ENCODE results near the gene AKAP5. TPM values are rescaled to one million over a fixed set of nuclear protein-coding genes. Genes with fewer than 3 reads are reported as not detected.

Gene AKAP5
- total RNA-seq, 2 donors from 2014 or later, result 1.4 to 1.8 TPM

DNA sequence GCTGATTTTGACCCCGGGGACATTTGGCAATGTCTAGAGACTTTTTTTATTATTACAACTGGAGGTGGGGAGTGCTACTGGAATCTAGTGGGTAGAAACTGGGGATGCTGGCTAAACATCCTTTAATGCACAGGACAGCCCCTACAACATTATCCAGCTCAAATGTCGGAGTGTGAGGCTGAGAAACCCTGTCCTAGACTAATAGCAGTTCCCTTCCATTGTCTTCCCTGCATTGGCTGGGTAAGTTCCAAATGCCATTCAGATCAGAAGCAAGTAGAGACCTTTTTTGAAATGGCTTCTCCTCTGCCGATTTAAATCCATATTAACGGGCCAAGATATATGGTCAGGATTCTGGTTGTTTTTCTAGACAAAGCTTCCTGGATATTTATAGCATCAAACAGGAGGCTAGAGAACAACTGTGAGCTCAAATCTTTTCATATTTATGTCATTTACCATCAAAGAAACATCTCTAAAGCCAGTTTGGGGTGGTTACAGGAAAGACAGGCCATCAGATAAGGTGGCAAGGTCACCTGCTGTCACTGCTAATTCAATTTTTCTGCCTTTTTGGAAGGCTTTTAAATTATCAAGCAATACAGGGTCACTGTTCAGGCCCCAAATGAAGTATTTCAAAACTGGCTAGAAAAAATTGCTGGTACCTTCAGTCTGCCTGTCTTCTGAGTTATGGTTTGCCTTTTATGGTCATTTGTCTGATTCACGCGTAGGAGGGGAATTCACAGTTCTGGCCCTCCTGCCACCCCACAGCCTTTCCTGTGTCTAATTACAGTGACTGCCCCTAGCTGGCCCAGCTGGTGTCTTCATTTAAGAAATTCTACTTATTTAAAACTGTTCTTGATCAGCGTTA lies 20.1 kb upstream of the AKAP5 start:
- DNase-seq (ENCODE audit: low spot score in 2 of 2) (peak in 1 of 2 donors; percentile 26), ATAC-seq (peak; percentile 84 to 98)
- Mint-ChIP-seq H3K27ac (peak overlapping the region; percentile 75 to 95), H3K9me3 (no peaks in the 10 kb centered on the region), H3K36me3 (peaks cover 33 to 48% of the 10 kb centered on the region in 2 donors)

DNA sequence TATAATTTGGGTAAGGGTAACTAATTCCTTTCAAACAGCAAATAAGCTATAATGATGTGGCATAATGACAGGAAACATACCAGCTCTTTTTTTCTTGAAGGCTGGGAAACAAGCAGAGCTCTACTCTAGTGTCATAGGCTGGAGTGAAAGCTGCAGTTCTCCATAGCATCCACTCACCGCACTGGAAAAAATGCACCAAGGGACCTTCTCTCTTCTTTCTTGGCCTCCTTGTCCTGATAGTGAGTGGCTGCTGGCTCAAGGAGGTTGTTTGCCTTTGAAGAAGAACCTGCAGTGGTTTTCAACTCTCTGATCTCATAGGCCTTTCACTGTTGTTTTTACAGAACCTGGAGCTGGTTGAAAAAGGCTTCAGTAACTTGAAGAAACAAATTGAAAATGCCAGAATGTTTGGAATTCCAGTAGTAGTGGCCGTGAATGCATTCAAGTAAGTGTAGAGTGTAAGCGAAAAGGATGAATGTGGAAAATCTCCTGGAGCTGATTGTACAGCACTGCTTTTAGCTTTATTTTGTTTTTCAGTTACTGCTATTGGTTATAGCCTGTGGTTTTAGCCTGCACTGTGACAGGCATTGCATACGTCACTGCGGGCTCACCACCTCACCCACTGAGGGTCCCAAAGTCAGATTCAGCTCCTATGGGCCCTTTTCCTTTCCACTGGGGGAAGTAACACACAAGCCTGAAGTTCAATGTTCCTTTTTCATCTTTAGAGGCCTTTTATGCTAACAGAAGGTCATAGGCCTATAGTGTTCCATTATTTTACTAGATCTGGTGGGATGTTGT lies 17.2 kb upstream of the AKAP5 start:
- ATAC-seq (no peak), DNase-seq (ENCODE audit: low spot score in 2 of 2) (no peak)
- H3K9me3 Mint-ChIP-seq, result no peaks in the 10 kb centered on the region
- peaks cover 25 to 37% of the 10 kb centered on the region in 2 donors for H3K36me3 Mint-ChIP-seq
- peak overlapping the region in 1 of 2 donors; percentile 6 for H3K27ac Mint-ChIP-seq

DNA sequence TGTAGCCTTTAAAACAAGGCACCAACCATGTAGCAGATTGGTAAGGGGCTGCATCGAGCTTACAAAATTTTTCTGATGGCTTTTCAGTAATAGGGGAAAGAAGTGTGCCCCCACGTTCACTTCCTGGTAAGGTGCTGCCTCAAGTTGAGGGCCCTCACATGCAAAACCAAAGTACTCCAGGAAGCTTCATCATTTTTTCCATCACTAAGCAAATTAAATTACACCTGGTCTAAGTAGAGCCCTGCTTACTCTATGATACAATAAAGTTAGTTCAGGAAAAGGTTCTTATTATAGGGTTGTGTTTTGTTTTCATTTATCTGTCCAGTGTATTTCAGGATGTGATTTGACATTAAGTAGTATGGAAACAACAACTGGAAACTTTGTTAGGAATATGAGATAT lies 15.0 kb upstream of the AKAP5 start:
- Mint-ChIP-seq H3K27ac (peak overlapping the region; percentile 77 to 90), H3K9me3 (no peaks in the 10 kb centered on the region), H3K36me3 (peaks cover 16 to 21% of the 10 kb centered on the region in 2 donors)
- ATAC-seq, result peak; percentile 36 to 68
- DNase-seq (ENCODE audit: low spot score in 2 of 2), result no peak

DNA sequence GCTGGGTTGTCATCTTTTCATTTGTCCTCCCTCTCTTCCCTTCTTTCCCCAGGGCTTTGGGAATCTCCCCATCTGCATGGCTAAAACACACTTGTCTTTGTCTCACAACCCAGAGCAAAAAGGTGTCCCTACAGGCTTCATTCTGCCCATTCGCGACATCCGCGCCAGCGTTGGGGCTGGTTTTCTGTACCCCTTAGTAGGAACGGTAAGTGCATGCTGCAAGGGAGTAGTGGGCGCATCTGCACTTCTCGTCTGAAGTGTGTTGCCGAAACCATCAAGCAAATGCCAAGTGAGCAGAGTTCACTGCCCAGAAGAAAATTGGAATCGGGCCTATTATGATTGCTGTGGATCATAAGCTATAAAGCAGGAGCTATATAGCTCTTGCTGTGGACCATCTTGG lies 10.6 kb upstream of the AKAP5 start:
- H3K36me3 Mint-ChIP-seq, result peaks cover 23 to 40% of the 10 kb centered on the region in 2 donors

DNA sequence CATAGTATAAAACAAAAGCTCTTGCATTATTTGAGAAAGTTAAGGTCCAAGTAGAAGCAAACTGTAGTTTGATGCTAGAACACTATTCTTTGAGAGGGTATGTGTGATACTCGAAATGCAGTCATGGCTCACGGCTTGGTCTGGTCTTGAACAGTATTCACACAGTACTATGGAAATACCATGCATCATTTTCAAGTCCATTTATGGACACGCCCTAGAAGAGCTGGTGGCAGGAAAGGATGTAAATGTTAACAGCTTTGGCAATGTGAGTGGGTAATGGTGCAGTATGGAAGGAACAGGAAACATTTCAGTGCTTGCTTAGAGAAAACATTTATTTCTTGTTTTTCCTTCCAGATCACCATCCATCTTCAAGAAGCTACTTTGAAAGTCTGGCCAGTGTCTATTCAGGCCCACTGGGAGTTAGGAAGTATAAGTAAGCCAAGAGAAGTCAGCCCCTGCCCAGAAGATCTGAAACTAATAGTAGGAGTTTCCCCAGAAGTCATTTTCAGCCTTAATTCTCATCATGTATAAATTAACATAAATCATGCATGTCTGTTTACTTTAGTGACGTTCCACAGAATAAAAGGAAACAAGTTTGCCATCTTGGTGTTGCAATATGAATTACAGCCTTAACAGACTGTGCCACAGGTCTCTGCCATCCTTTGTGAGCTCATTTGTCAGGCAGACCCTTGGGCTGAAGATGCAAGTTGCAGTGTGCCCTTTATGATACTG lies 5.7 kb upstream of the AKAP5 start:
- DNase-seq (ENCODE audit: low spot score in 2 of 2) (no peak), ATAC-seq (no peak)
- H3K9me3 Mint-ChIP-seq, result no peaks in the 10 kb centered on the region
- no peak overlapping the region for H3K27ac Mint-ChIP-seq
- peaks cover 22 to 35% of the 10 kb centered on the region in 2 donors for H3K36me3 Mint-ChIP-seq

More for the DNA sequence above, 10.6 kb upstream of the AKAP5 start:
- Mint-ChIP-seq H3K27ac (peak overlapping the region; percentile 64 to 66), H3K9me3 (no peaks in the 10 kb centered on the region)
- no peak for ATAC-seq
- no peak for DNase-seq (ENCODE audit: low spot score in 2 of 2)

DNA sequence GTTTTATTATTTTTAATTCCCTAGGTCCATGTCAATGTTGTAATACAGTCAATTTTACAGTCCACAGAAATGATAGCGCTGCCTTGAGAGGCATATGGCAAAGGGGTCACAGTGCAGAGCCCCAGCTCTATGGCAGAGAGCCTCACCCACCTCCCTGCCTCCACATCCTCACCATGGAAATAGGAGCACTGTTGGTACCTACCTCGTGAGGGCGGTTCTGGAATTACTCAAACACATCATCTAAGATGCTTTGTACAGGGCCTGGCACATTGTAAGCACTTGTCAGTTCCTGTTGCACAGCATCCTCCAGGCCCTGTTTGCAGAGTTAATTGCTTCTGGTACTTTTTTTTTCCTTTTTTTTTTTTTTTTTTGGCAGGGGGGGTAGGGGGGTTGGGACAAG lies 4.1 kb upstream of the AKAP5 start:
- H3K27ac Mint-ChIP-seq, result peak overlapping the region in 1 of 2 donors; percentile 42
- no peaks in the 10 kb centered on the region for H3K9me3 Mint-ChIP-seq
- DNase-seq (ENCODE audit: low spot score in 2 of 2) (no peak), ATAC-seq (no peak)
- peaks cover 15 to 35% of the 10 kb centered on the region in 2 donors for H3K36me3 Mint-ChIP-seq

DNA sequence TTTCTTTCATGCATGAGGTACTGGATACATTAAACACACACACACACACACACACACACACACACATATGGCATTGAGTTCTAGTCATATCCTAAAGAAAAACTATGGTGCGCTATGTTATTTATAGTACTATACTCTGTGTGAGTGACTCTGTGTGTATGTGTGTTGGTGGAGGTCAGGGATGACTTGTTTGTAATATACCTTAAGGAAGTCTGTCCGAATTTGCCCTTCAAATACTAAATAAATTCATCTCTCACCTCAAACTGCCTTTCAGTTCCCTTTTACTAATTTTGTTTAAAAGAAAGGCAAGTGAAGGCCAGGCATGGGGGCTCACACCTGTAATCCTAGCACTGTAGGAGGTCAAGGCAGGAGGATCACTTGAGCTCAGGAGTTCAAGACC lies 2.1 kb upstream of the AKAP5 start:
- no peaks in the 10 kb centered on the region for H3K9me3 Mint-ChIP-seq
- H3K36me3 Mint-ChIP-seq, result peaks cover 14 to 26% of the 10 kb centered on the region in 2 donors
- no peak overlapping the region for H3K27ac Mint-ChIP-seq
- DNase-seq (ENCODE audit: low spot score in 2 of 2) (no peak), ATAC-seq (no peak)

DNA sequence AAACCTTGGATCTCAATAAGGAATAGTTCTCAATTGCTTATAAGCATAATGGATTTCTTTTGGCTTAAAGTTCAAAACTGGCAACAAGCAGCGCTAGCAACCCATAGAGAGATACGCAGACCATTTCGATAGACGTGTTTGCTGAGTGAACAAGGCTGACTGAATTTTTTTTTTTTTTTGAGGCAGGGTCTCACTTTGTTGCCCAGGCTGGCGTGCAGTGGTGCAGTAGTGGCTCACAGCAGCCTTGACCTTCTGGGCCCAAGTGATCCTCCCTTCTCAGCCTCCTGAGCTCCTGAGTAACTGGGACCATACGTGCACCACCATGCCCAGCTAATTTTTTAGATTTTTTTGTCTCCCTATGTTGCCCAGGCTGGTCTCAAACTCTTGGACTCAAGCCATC lies 1.4 kb upstream of the AKAP5 start:
- ATAC-seq (no peak), DNase-seq (ENCODE audit: low spot score in 2 of 2) (no peak)
- Mint-ChIP-seq H3K36me3 (peaks cover 7 to 19% of the 10 kb centered on the region in 2 donors), H3K27ac (no peak overlapping the region), H3K9me3 (no peaks in the 10 kb centered on the region)

DNA sequence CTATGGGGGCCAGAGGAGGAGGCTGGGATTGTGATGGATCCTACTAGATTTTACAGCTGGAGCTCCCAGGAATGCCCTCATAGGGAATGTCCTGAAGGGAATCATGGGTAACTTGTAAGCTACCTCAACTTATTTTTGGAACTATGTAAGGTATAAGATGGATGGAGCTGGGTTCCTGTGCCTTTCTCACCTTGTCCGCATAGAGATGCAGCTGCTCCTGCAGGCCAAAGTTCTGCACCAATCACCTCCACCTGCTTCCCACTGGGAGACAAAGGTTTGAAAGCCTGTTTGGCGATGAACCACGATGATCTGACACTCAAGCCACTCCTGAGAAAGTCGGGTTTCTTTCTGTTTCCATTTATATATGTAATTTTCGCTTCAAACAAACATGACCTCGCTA lies 648 bp upstream of the AKAP5 start:
- peaks cover 4 to 12% of the 10 kb centered on the region in 2 donors for H3K36me3 Mint-ChIP-seq
- peak in 1 of 2 donors; percentile 1 for ATAC-seq
- no peak for DNase-seq (ENCODE audit: low spot score in 2 of 2)
- H3K9me3 Mint-ChIP-seq, result no peaks in the 10 kb centered on the region
- H3K27ac Mint-ChIP-seq, result peak overlapping the region; percentile 35 to 75

DNA sequence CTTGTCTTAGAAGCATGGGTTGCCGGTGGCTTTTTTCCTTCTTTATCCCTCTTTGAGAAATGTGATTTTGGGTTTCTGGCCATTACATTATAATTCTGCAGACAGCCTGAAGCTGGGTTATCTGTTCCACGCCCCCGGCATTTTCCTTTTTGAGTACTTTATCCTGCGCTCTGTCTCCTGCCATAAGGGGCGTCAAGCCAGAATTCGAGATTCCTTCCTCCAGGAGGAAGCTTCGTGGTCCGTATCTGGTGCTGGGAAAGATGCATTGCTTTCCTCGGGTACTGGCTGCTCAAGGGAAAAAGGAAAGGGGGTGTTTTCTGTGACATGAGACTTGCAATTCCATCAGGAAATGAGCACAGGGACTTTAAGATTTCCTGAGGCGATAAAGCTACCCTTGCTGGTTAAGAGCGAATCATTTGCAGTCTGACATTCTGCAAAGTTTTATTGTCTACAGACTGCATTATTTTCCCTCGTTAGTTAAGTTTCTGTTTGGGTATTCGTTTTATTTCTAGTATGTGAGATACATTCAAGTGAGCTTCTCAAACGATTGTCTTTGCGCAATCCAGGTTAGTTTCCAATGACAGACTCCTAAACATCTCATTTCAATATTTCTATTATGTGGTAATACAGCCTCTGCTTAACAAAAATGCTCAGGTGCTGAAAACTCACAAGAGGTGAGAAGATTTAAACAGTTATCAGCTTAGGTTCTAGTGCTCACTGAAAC lies 694 bp downstream of the AKAP5 start:
- Mint-ChIP-seq H3K9me3 (no peaks in the 10 kb centered on the region), H3K36me3 (peaks cover 3% of the 10 kb centered on the region in 2 donors), H3K27ac (peak overlapping the region; percentile 33 to 46)
- DNase-seq (ENCODE audit: low spot score in 2 of 2) (no peak), ATAC-seq (no peak)

DNA sequence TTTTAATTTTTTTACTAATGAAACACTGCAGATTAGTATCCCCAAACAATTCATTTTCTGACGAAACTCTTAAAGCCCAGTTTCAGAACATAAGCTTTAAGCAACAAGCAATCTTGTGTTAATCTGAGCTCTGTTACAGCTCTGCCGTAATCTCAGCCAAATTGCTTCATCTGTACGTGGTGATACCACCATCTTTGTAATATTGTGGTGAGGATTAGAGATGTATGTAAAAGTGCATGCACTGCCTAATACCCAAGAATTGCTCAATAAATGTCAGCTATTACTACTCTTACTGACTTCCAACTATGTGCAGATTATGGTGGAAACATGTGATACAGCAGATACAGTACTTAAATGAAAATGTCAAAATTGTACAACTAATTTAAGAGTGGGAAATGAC lies 1.8 kb downstream of the AKAP5 start:
- ATAC-seq (peak in 1 of 2 donors; percentile 17), DNase-seq (ENCODE audit: low spot score in 2 of 2) (no peak)
- Mint-ChIP-seq H3K27ac (no peak overlapping the region), H3K9me3 (no peaks in the 10 kb centered on the region), H3K36me3 (no peaks in the 10 kb centered on the region)

DNA sequence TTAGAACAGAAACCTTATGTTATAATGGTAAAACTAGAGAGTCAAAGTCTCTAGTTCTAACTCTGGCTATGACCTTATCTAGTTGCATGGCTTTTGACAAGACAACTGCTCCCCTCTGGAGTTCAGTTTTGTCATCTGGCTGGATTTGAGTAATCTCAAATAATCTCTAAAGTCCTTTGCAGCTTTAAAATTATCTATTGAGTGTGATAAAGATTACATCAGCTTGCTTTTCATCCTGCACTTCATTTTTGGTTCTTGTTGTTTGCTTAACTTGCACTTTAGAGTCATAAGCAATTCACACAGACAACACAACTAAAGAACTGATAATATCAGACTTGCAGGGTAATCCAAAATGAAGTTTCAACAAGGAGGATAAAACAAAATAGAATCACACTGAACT lies 2.3 kb downstream of the AKAP5 start:
- DNase-seq (ENCODE audit: low spot score in 2 of 2), result no peak
- no peaks in the 10 kb centered on the region for H3K36me3 Mint-ChIP-seq
- peak in 1 of 2 donors; percentile 29 for ATAC-seq
- H3K9me3 Mint-ChIP-seq, result no peaks in the 10 kb centered on the region
- H3K27ac Mint-ChIP-seq, result no peak overlapping the region

DNA sequence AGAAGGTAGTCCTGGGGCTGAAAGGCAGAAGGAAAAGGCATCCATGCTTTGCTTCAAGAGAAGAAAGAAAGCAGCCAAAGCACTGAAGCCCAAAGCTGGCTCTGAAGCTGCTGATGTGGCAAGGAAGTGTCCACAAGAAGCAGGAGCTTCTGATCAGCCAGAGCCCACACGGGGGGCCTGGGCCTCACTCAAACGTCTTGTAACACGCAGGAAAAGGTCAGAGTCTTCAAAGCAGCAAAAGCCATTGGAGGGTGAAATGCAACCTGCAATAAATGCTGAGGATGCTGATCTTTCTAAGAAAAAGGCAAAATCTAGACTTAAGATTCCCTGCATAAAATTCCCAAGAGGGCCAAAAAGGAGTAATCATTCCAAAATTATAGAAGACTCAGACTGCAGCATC lies 3.2 kb downstream of the AKAP5 start:
- DNase-seq (ENCODE audit: low spot score in 2 of 2), result no peak
- Mint-ChIP-seq H3K9me3 (no peaks in the 10 kb centered on the region), H3K36me3 (no peaks in the 10 kb centered on the region), H3K27ac (peak overlapping the region in 1 of 2 donors; percentile 61)
- no peak for ATAC-seq

DNA sequence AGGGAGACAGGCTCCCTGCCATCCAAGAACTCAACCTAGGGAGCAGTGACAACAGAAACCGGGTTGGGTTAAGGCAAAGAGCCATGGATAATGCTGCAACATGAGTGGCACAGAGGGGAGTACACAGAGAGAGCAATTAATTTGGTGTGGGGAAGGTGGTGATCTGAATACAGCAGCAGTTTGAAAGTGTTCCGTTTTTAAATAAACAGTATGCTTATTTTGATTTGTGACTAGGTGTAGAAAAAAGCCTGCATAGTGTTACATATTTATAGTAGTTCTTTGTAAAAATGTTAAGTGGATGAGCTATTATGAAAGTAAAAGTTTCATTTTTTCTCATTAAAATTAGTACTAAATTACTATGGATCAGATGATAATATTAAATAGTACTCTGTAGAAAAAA lies 8.7 kb downstream of the AKAP5 start:
- ATAC-seq (peak in 1 of 2 donors; percentile 51), DNase-seq (ENCODE audit: low spot score in 2 of 2) (no peak)
- H3K27ac Mint-ChIP-seq, result no peak overlapping the region
- peaks cover 0 to 4% of the 10 kb centered on the region in 2 donors for H3K36me3 Mint-ChIP-seq
- no peaks in the 10 kb centered on the region for H3K9me3 Mint-ChIP-seq

DNA sequence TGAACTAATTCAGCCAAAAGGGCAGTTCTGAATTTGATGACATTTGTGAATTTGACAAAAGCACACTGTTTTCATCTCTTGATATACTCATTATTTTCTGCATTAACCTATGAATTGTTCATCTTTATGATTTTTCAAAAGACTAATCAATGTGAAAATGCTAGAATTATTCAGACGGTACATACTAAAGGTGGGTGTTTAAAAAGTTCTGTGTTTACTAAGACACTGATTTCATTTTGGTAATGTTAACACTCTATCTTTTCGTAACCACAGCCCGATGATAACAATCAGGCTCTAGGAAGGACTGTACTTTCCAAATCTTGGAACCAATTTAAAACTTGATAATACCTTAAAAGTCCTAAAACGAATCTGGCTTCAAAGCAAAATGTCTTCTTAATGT lies 9.4 kb downstream of the AKAP5 start:
- Mint-ChIP-seq H3K9me3 (no peaks in the 10 kb centered on the region), H3K36me3 (peaks cover 0 to 4% of the 10 kb centered on the region in 2 donors), H3K27ac (no peak overlapping the region)
- no peak for DNase-seq (ENCODE audit: low spot score in 2 of 2)
- ATAC-seq, result peak in 1 of 2 donors; percentile 34

DNA sequence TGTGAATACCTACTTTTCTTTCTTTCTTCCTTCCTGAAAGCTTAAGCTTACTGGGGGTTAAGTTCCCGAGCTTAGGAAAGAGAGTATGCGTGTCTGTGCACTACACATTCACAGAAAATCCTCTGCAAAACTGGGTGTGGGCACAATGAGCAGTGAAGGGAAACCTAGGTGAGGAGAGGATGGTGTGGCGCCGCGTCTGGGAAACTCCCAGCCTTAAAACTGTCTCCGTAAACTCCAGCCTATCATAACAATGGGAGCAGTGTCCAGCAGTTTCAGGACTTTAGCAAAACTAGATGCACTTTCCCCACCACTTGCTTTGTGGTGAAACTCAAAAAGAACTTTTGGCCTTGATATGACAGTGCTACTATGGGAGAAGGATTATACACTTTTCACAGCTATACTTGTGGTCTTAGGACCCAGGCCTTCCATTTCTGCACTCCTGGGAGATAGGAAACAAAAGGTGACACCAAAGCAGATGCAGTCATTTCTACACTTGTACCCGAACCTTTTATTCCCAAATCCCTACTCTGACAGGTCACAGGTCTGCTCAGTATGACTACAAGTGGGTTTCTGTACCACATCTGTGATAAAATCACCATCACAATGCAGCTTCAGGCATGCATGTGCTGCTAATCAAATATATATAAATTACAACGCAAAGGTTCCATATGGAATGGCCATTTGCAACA lies 10.4 kb downstream of the AKAP5 start:
- no peak overlapping the region for H3K27ac Mint-ChIP-seq
- no peaks in the 10 kb centered on the region for H3K9me3 Mint-ChIP-seq
- ATAC-seq (peak; percentile 15 to 64), DNase-seq (ENCODE audit: low spot score in 2 of 2) (no peak)
- H3K36me3 Mint-ChIP-seq, result peaks cover 0 to 4% of the 10 kb centered on the region in 2 donors
